22Rv1 (cell line): ENCODE results near the gene WAC.
"Not testable (repeated sequence)": the region's sequence is repeated elsewhere in the genome, so short reads cannot be mapped to it uniquely, and the experiment has no call there.

Experiments
- H3K27ac ChIP-seq: fragments of 450-650 bp; 2 replicates; pipeline ENCODE4 v1.5.1; 2017
- ZFX ChIP-seq: fragments of 450-650 bp; IDR thresholded peaks from 2 replicates; pipeline ENCODE4 v1.6.1; 2017; ENCODE audit warnings: antibody characterized with exemption, borderline replicate concordance
- TF ChIP-seq, protein P1 (sequence below): fragments of 450-650 bp; IDR thresholded peaks from 2 replicates; pipeline ENCODE4 v1.5.1; 2017; ENCODE audit warnings: mild to moderate bottlenecking

WAC gene, protein sequence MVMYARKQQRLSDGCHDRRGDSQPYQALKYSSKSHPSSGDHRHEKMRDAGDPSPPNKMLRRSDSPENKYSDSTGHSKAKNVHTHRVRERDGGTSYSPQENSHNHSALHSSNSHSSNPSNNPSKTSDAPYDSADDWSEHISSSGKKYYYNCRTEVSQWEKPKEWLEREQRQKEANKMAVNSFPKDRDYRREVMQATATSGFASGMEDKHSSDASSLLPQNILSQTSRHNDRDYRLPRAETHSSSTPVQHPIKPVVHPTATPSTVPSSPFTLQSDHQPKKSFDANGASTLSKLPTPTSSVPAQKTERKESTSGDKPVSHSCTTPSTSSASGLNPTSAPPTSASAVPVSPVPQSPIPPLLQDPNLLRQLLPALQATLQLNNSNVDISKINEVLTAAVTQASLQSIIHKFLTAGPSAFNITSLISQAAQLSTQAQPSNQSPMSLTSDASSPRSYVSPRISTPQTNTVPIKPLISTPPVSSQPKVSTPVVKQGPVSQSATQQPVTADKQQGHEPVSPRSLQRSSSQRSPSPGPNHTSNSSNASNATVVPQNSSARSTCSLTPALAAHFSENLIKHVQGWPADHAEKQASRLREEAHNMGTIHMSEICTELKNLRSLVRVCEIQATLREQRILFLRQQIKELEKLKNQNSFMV

DNA sequence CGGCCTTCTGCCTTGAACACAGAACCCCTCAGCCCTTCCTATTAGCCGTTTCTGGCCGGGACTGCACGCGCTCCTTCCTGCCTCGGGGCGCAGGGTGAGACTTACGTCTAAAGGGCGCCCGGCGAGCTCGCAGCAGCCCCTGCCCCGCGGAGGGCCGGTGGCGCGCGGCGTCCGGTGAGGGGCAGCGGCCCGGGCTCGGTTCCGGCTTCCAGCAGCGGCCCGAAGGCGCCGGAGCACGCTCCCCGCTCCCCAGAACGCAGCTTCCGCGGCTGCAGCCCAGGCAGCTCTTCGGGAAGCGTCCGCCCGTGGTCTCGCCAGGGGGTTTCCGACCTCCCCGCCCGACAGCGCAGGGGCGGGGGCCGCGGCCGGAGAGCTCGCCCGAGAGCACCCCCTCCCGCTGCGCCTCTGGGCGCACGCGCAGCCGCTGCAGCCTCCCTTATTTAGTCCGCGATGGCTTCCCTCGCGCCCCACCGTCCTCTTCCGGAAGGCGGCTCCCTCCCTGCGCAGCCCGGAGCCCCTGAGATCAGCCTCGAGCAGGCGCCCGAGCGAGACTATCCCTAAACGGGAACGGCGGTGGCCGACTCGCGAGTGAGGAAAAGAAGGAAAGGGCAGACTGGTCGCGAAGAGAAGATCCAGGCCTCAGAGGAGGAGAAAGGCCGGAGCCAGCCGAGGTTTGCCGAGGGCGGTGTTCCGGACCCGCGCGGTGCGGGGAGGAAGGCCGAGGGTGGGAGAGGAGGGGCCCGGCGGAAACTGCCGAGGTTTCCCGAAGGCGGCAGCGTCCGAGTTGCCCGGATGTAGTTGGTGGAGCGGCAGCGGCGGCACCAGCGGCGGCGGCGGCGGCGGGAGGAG lies at the start of gene WAC:
WAC (plus strand) TSS at position 782 of the 849 bp plus-strand sequence. CDS start 462 bp downstream, outside the sequence.
- TF ChIP-seq, protein P1, sequence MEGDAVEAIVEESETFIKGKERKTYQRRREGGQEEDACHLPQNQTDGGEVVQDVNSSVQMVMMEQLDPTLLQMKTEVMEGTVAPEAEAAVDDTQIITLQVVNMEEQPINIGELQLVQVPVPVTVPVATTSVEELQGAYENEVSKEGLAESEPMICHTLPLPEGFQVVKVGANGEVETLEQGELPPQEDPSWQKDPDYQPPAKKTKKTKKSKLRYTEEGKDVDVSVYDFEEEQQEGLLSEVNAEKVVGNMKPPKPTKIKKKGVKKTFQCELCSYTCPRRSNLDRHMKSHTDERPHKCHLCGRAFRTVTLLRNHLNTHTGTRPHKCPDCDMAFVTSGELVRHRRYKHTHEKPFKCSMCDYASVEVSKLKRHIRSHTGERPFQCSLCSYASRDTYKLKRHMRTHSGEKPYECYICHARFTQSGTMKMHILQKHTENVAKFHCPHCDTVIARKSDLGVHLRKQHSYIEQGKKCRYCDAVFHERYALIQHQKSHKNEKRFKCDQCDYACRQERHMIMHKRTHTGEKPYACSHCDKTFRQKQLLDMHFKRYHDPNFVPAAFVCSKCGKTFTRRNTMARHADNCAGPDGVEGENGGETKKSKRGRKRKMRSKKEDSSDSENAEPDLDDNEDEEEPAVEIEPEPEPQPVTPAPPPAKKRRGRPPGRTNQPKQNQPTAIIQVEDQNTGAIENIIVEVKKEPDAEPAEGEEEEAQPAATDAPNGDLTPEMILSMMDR, result 0 out of 2 replicates have a peak, but pooled peaks have one; percentile 9
- TF ChIP-seq ZFX, result no peak
- H3K27ac ChIP-seq, result peak within 1 kb of the TSS; percentile 96

DNA sequence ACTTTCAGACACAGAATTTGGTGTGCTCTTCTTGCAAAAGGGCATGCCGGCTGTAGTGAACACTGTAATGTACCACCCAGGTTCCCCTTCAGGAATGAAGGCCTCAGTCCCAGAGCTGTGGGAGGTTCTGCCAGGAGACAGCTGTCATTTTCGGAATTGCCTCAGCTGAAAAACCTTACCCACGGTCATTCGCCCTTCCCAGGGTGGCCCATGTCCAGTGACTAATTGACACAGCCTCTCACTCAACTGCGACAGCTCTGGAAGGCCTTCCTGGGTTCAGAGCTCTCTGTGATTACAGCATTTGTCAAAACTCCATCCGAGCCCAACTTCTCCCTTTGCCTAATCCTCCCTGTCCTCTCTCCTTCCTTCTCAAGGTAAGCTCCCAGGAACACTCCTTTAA lies 43.7 kb upstream of the WAC start:
- H3K27ac ChIP-seq, result no peak overlapping the region
- TF ChIP-seq ZFX, result no peak
- TF ChIP-seq, protein P1, result no peak

DNA sequence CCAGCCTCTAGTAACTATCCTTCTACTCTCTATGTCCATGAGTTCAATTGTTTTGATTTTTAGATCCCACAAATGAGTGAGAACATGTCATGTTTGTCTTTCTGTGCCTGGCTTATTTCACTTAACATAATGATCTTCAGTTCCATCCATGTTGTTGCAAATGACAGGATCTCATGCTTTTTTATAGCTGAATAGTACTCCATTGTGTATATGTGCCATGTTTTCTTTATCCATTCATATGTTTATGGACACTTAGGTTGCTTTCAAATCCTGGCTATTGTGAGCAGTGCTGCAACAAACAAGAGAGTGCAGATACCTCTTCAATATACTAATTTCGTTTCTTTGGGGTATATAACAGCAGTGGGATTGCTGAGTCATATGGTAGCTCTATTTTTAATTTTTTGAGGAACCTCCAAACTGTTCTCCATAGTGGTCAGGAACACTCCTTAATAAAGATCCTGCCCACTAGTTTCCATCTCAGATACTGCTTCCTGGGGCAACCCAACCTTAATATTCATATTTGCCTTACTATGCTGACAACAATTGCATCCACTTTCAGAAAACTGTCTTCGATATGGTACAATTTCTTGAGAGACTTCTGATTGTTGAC lies 42.6 kb upstream of the WAC start:
- not testable (repeated sequence) for H3K27ac ChIP-seq

DNA sequence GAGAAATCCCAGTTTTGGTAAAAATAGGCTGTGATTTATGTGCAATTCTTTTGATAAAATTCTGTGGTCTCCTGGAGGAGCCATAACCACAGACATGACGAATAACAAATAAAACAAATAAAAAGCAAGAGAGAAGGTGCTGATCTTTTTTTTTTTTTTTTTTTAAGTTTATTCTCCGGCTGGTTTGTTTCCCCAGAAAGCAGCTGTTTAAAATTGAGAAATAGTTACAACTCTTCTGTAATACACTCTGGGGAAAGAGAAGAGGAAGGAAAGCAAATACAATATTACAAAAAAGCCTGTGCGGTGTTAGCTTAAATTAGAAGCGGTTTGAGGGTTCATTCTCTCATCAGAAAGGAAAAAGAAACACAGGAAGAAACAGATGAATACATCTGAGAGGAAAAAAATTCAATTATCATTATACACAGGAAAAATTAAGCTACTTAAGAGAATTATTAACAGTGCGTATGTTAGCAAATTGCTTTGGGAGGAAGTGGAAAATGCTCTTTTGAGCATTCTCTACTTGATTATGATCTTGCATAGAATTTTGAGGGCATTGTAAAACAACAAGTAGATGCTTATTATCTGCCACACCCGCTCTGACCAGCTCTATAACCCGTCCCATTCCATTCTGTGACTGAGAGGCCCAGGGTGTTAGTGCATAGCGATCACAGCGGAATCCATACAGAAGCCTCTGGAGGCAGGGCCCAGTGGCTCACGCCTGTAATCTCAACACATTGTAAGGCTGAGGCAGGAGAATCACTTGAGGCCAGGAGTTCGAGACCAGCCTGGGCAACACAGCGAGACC lies 40.6 kb upstream of the WAC start:
- no peak overlapping the region for H3K27ac ChIP-seq
- TF ChIP-seq, protein P1, result no peak
- no peak for TF ChIP-seq ZFX

DNA sequence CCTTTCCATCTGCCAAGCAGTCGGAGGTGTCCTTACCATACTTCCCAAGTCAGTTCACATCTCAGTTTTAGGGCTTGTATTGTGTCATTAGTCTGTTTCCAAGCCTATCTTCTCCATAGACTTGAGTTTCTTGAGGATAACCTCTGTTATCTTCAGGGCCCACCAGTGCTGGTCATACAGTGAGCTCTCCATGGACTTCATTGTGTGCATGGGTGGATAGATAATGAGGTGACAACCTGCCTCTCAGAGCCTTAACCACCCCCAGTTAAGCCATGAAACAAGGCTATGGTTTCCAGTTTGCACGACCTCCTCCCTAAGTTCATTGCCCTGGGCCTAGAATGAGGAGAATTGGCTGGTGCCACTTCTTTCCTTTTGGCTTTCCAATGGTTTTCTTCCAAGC lies 38.5 kb upstream of the WAC start:
- H3K27ac ChIP-seq, result no peak overlapping the region
- no peak for TF ChIP-seq ZFX
- TF ChIP-seq, protein P1, result no peak

DNA sequence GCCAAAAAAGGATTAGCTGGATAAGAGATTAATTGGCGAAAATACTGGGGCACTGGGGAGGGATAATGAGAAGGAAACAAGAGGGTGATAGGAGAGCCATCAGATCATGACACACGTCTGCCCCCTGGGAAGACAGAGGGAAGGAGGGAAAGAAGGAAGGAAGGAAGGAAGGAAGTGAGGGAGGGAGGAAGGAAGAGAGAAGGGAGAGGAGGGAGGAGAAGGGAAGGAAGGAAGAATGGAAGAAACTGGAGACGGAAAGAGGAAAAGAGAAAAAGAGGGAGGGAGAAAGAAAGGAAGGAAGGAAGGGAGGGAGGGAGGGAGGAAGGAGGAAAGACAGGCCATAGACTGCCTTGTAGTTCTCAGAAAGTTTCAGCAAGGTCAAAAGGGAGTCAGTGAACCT lies 37.8 kb upstream of the WAC start:
- no peak overlapping the region for H3K27ac ChIP-seq
- TF ChIP-seq ZFX, result no peak
- TF ChIP-seq, protein P1, result no peak

DNA sequence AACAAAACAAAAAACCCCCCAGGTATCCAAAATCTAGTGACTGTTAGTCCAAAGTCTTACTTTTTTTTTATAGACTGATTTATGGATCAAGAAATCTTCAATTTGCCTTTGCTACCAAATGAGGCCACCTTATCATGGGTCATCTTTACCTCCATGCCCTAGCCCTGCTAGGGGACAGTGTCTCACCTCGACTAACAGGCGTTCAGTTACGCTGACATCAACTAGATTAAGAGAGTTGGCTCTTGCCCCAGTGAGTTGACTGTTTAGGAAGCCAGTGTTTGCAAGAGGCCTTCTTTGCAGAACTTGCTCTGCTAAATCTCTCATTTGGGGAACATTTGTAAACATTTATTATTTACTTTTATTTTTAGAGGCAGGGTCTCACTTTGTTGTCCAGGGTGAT lies 36.9 kb upstream of the WAC start:
- no peak overlapping the region for H3K27ac ChIP-seq
- no peak for TF ChIP-seq ZFX
- TF ChIP-seq, protein P1, result no peak
